ENCODE results near the gene THEMIS. TPM values are rescaled to one million over a fixed set of nuclear protein-coding genes. Genes with fewer than 3 reads are reported as not detected.

THEMIS gene
- total RNA-seq, 1 experiment from 2014 or later, result not detected

- H3K4me3 ChIP-seq (ENCODE audit: low read depth, low read length, poor library complexity, severe bottlenecking), result no peak overlapping the region
- H3K4me1 ChIP-seq (ENCODE audit: insufficient read depth, low read length, poor library complexity, severe bottlenecking), result no peaks in the 10 kb centered on the region
- DNase-seq (ENCODE audit: low spot score), result no peak
- no peaks in the 10 kb centered on the region for H3K9me3 ChIP-seq (ENCODE audit: low read depth, low read length, poor library complexity, severe bottlenecking)
- TF ChIP-seq CTCF (conservative IDR thresholded peaks at IDR 0.05; ENCODE audit: low read depth, low read length) (no peak), EZH2 (IDR thresholded peaks at IDR 0.05; ENCODE audit: borderline replicate concordance, low read depth, low read length, poor library complexity, severe bottlenecking) (no peak)
- BruUV-seq (replicated peaks), result no TSS peak
- POLR2A ChIA-PET (ENCODE audit: low non-redundant PET), result no interaction called here
- no peaks in the 10 kb centered on the region for H3K27me3 ChIP-seq (replicated peaks; ENCODE audit: insufficient read depth, low read depth, low read length, poor library complexity)
- no peaks in the 10 kb centered on the region for H3K36me3 ChIP-seq (ENCODE audit: insufficient read depth, low read length, poor library complexity, severe bottlenecking)
- intact Hi-C loops (cut with micrococcal nuclease; ENCODE audit: unreplicated experiment), result no loop called here
- no peak overlapping the region for H3K27ac ChIP-seq (ENCODE audit: low read depth, low read length, poor library complexity, severe bottlenecking)
- CTCF ChIA-PET, result no interaction called here
Observed at GRCh38 chr6:127833336-127833735, 67.5 kb downstream of the THEMIS start.

- intact Hi-C loops (cut with micrococcal nuclease; ENCODE audit: unreplicated experiment), result no loop called here
- POLR2A ChIA-PET (ENCODE audit: low non-redundant PET), result no interaction called here
- Histone ChIP-seq H3K4me3 (ENCODE audit: low read depth, low read length, poor library complexity, severe bottlenecking) (no peak overlapping the region), H3K27me3 (replicated peaks; ENCODE audit: insufficient read depth, low read depth, low read length, poor library complexity) (no peaks in the 10 kb centered on the region), H3K4me1 (ENCODE audit: insufficient read depth, low read length, poor library complexity, severe bottlenecking) (no peaks in the 10 kb centered on the region), H3K27ac (ENCODE audit: low read depth, low read length, poor library complexity, severe bottlenecking) (no peak overlapping the region), H3K9me3 (ENCODE audit: low read depth, low read length, poor library complexity, severe bottlenecking) (no peaks in the 10 kb centered on the region), H3K36me3 (ENCODE audit: insufficient read depth, low read length, poor library complexity, severe bottlenecking) (no peaks in the 10 kb centered on the region)
- CTCF ChIA-PET, result no interaction called here
- no peak for DNase-seq (ENCODE audit: low spot score)
- TF ChIP-seq CTCF (conservative IDR thresholded peaks at IDR 0.05; ENCODE audit: low read depth, low read length), result no peak
- TF ChIP-seq EZH2 (IDR thresholded peaks at IDR 0.05; ENCODE audit: borderline replicate concordance, low read depth, low read length, poor library complexity, severe bottlenecking), result no peak
- BruUV-seq (replicated peaks), result no TSS peak
Observed at GRCh38 chr6:127832381-127832780, 68.5 kb downstream of the THEMIS start.

GRCh38 chr6:127824061-127824460 lies 76.8 kb downstream of the THEMIS start:
- Histone ChIP-seq H3K27me3 (replicated peaks; ENCODE audit: insufficient read depth, low read depth, low read length, poor library complexity) (peaks cover 3% of the 10 kb centered on the region), H3K36me3 (ENCODE audit: insufficient read depth, low read length, poor library complexity, severe bottlenecking) (no peaks in the 10 kb centered on the region), H3K4me3 (ENCODE audit: low read depth, low read length, poor library complexity, severe bottlenecking) (no peak overlapping the region), H3K9me3 (ENCODE audit: low read depth, low read length, poor library complexity, severe bottlenecking) (no peaks in the 10 kb centered on the region), H3K4me1 (ENCODE audit: insufficient read depth, low read length, poor library complexity, severe bottlenecking) (no peaks in the 10 kb centered on the region), H3K27ac (ENCODE audit: low read depth, low read length, poor library complexity, severe bottlenecking) (no peak overlapping the region)
- no peak for DNase-seq (ENCODE audit: low spot score)
- CTCF ChIA-PET, result no interaction called here
- intact Hi-C loops (cut with micrococcal nuclease; ENCODE audit: unreplicated experiment), result no loop called here
- no peak for TF ChIP-seq CTCF (conservative IDR thresholded peaks at IDR 0.05; ENCODE audit: low read depth, low read length)
- TF ChIP-seq EZH2 (IDR thresholded peaks at IDR 0.05; ENCODE audit: borderline replicate concordance, low read depth, low read length, poor library complexity, severe bottlenecking), result no peak
- POLR2A ChIA-PET (ENCODE audit: low non-redundant PET), result no interaction called here
- BruUV-seq (replicated peaks), result no TSS peak

Data from A673 (cell line).